Measurements from ENCODE around the gene SCD5.

GRCh38 chr4:82629238-82630000 is 169.2 kb downstream of the SCD5 start:
- TF ChIP-seq POLR2AphosphoS5 (IDR thresholded peaks at IDR 0.05; ENCODE audit: low read depth, low read length) (no peak), TAF1 (IDR thresholded peaks at IDR 0.05; ENCODE audit: borderline replicate concordance, insufficient read depth, low read length) (no peak), SIN3A (IDR thresholded peaks at IDR 0.05; ENCODE audit: borderline replicate concordance, insufficient read depth, low read length) (no peak)

All from PFSK-1 (cell line).